KMS-11 (cell line): ENCODE data around the gene GAD1.

ENCODE experiments used
- H2AFZ ChIP-seq: fragments of 200-600 bp; sonication (generic); 2 replicates; pipeline ENCODE4 v1.6.1; 2016; ENCODE audit warnings: antibody characterized with exemption, mixed run types, low read depth
- H3K27ac ChIP-seq: fragments of 200-600 bp; sonication (generic); 2 replicates; pipeline ENCODE4 v1.6.1; 2016; ENCODE audit warnings: mild to moderate bottlenecking, mixed run types
- H3K27me3 ChIP-seq: fragments of 200-600 bp; sonication (generic); 2 replicates; pipeline ENCODE4 v1.6.1; 2017; ENCODE audit warnings: mild to moderate bottlenecking, low read depth, mixed run types, moderate library complexity; ENCODE audit not compliant: insufficient read depth
- H3K36me3 ChIP-seq: fragments of 200-600 bp; sonication (generic); 2 replicates; pipeline ENCODE4 v1.6.1; 2017; ENCODE audit warnings: mild to moderate bottlenecking, mixed run types; ENCODE audit not compliant: insufficient read depth
- H3K4me1 ChIP-seq: fragments of 200-600 bp; sonication (generic); 2 replicates; pipeline ENCODE4 v1.6.1; 2016; ENCODE audit warnings: mild to moderate bottlenecking, low read depth, mixed run types; ENCODE audit not compliant: poor library complexity, severe bottlenecking
- H3K4me2 ChIP-seq: fragments of 200-600 bp; sonication (generic); 2 replicates; pipeline ENCODE4 v1.7.0; 2016; ENCODE audit warnings: mild to moderate bottlenecking, mixed run types
- H3K4me3 ChIP-seq: fragments of 200-600 bp; sonication (generic); IDR thresholded peaks from 2 replicates; pipeline ENCODE4 v1.6.1; 2017; ENCODE audit warnings: low read depth, low read length, mixed read lengths; ENCODE audit not compliant: insufficient read depth
- H3K79me2 ChIP-seq: fragments of 200-600 bp; sonication (generic); 2 replicates; pipeline ENCODE4 v1.6.1; 2016; ENCODE audit warnings: low read depth, mixed run types; ENCODE audit not compliant: insufficient read depth
- H3K9ac ChIP-seq: fragments of 200-600 bp; sonication (generic); 2 replicates; pipeline ENCODE4 v1.6.1; 2016; ENCODE audit warnings: mild to moderate bottlenecking, mixed run types
- H4K20me1 ChIP-seq: fragments of 200-600 bp; sonication (generic); 2 replicates; pipeline ENCODE4 v1.6.1; 2016; ENCODE audit warnings: mild to moderate bottlenecking, mixed run types; ENCODE audit not compliant: insufficient read depth
- TF ChIP-seq, protein P1 (sequence below): fragments of 200-600 bp; sonication (generic); conservative IDR thresholded peaks from 2 replicates; pipeline ENCODE4 v1.6.1; 2017; ENCODE audit warnings: low read depth, mild to moderate bottlenecking, antibody characterized with exemption, low read length, moderate library complexity, mixed read lengths

GAD1 gene

DNA sequence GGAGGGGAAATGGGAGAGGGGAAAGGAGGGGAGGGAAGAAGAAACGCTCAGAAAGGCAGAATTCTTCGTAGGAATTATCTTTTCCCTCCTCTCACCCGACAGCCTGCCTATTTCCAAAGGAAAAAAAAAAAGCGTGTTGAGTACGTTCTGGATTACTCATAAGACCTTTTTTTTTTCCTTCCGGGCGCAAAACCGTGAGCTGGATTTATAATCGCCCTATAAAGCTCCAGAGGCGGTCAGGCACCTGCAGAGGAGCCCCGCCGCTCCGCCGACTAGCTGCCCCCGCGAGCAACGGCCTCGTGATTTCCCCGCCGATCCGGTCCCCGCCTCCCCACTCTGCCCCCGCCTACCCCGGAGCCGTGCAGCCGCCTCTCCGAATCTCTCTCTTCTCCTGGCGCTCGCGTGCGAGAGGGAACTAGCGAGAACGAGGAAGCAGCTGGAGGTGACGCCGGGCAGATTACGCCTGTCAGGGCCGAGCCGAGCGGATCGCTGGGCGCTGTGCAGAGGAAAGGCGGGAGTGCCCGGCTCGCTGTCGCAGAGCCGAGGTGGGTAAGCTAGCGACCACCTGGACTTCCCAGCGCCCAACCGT, at the start of gene GAD1:
Gene GAD1, plus strand, starts transcription at position 384 of the 589 bp plus-strand sequence. CDS start 1,705 bp downstream, outside the sequence.
- no peaks in the 10 kb centered on the region for H3K36me3 ChIP-seq

DNA sequence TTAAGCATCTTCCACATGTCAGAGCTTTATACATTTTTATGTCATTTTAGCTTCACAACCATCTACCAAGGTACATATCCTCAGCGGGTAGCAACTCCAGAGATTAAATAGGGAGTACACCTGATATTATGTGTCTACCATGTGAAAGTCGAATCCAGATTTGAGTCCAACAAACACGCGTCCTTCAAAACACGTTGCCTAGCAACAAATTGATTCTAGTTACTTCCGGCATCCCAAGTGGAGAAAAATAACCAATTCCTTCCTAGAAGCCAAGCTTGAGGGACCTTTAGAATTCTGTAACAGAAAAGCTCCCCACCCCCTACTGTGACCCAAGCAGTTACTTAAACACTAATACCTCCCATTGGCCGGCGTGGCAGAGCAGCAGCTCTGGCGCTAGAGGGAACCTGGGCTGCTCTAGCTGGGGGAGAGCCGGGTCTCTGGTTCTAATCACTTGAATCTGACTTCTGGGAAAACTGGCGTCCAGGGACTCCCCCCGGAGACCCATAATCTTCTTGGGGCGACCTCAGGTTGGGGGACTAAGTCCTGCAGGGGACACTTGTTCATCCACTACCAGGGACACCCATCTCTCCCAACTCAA, 46.6 kb upstream of the GAD1 start, which contains the start of gene ERICH2:
Gene ERICH2, plus strand, starts transcription at position 371 of the 598 bp plus-strand sequence. CDS start 304 bp downstream, outside the sequence.
- TF ChIP-seq, protein P1, sequence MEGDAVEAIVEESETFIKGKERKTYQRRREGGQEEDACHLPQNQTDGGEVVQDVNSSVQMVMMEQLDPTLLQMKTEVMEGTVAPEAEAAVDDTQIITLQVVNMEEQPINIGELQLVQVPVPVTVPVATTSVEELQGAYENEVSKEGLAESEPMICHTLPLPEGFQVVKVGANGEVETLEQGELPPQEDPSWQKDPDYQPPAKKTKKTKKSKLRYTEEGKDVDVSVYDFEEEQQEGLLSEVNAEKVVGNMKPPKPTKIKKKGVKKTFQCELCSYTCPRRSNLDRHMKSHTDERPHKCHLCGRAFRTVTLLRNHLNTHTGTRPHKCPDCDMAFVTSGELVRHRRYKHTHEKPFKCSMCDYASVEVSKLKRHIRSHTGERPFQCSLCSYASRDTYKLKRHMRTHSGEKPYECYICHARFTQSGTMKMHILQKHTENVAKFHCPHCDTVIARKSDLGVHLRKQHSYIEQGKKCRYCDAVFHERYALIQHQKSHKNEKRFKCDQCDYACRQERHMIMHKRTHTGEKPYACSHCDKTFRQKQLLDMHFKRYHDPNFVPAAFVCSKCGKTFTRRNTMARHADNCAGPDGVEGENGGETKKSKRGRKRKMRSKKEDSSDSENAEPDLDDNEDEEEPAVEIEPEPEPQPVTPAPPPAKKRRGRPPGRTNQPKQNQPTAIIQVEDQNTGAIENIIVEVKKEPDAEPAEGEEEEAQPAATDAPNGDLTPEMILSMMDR: peak; percentile 19; the same call in 1 of the 2 replicates
- Histone ChIP-seq H3K36me3 (no peaks in the 10 kb centered on the region), H3K79me2 (no peaks in the 10 kb centered on the region), H3K4me2 (peak within 1 kb of the TSS; percentile 63), H2AFZ (peak within 1 kb of the TSS; percentile 90), H3K4me3 (peak within 1 kb of the TSS; percentile 60), H3K27me3 (no peaks in the 10 kb centered on the region), H4K20me1 (no peaks in the 10 kb centered on the region), H3K4me1 (peaks cover 15% of the 10 kb centered on the region), H3K9ac (peak within 1 kb of the TSS; percentile 66), H3K27ac (peak within 1 kb of the TSS; percentile 34)

More for the DNA sequence above, at the start of gene GAD1:
- Histone ChIP-seq H4K20me1 (no peaks in the 10 kb centered on the region), H3K4me3 (peak within 1 kb of the TSS; percentile 70), H3K9ac (no peak within 1 kb of the TSS), H3K4me1 (peaks cover 16% of the 10 kb centered on the region), H2AFZ (peak within 1 kb of the TSS; percentile 86), H3K27ac (no peak within 1 kb of the TSS), H3K27me3 (peaks cover 46% of the 10 kb centered on the region), H3K4me2 (peak within 1 kb of the TSS; percentile 82), H3K79me2 (no peaks in the 10 kb centered on the region)
- TF ChIP-seq, protein P1: no peak

DNA sequence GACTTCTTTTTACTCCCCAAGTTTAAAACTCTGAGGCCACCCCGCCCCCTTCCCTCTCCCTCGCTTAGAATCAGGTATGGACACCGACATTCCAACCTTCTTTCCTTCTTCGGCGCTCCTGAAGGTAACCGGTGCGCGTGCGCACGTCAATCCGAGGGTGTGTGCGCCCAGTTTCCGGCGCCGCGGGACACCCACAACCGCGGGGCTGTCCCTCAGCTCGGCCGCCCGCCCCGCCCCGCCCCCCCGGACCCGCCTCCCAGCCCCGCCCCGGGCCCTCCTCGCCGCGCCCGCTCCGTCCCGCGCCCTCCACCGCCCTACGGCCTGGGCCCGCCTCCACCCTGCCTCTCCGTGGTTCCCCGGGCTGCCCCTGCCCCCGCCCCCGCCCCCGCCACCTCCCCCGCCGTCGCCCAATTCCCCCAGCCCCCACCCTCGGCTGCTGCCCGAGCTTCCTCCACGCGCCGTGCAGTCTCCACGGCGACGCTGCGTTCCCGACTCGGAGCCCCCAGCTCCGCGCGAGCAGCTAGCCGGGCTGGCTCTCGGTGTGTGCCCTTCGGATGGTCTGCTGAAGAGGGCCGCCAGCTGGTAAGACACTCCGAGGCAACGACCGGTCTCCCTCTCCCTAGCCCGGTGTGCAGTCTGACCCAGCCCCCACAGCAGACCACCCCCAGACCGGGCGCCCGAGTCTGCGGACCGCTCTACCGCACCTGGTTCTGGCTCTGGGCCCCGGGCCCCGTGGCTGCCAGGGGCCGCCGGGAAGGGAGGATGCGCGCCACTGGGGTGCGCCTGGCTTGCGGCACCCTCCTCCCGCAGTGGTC, 45.9 kb upstream of the GAD1 start:
- no peaks in the 10 kb centered on the region for H3K36me3 ChIP-seq
- TF ChIP-seq, protein P1: no peak
- peak overlapping the region; percentile 63 for H3K4me2 ChIP-seq
- H3K79me2 ChIP-seq: no peaks in the 10 kb centered on the region
- peak overlapping the region; percentile 60 for H3K4me3 ChIP-seq
- H3K9ac ChIP-seq: peak overlapping the region; percentile 66
- H3K4me1 ChIP-seq: peaks cover 11% of the 10 kb centered on the region
- H4K20me1 ChIP-seq: no peaks in the 10 kb centered on the region
- no peaks in the 10 kb centered on the region for H3K27me3 ChIP-seq
- peak overlapping the region; percentile 34 for H3K27ac ChIP-seq
- H2AFZ ChIP-seq: peak overlapping the region; percentile 90

DNA sequence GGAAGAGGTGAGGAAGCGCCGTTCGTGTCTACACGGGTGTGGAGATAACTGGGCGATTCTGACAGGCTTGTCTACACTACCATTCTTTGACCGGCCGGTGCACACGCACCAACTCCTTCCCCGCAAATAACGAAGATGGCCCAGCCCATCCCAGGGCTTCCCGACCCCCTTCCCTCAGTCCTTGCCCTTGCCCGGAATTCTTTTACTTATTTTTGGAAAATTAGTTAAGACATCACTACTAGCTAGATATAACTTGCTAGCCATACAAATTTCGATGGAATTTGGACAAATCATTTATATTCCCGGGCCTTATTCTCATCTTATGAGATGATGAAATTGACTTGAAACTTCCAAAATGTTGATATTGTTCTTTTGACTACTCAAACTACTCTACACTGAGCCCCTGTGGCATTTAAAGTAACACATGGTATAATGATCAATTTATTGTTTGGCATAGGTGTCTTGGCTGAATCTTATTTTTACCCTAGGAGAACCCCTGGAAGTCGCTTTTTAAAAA, 45.2 kb upstream of the GAD1 start:
- peak overlapping the region; percentile 60; the same call in 1 of the 2 replicates for H3K9ac ChIP-seq
- peak overlapping the region; percentile 90 for H2AFZ ChIP-seq
- H3K27ac ChIP-seq: no peak overlapping the region
- H3K36me3 ChIP-seq: no peaks in the 10 kb centered on the region
- H4K20me1 ChIP-seq: no peaks in the 10 kb centered on the region
- H3K4me3 ChIP-seq: no peak overlapping the region
- H3K4me1 ChIP-seq: peaks cover 11% of the 10 kb centered on the region
- TF ChIP-seq, protein P1: no peak
- H3K4me2 ChIP-seq: peak overlapping the region; percentile 63
- no peaks in the 10 kb centered on the region for H3K79me2 ChIP-seq
- H3K27me3 ChIP-seq: no peaks in the 10 kb centered on the region
